ENCODE results near the gene CST9.
"Not testable (repeated sequence)": the region's sequence is repeated elsewhere in the genome, so short reads cannot be mapped to it uniquely, and the experiment has no call there.

CST9 gene

GRCh38 chr20:23585808-23586734 is 19.6 kb downstream of the CST9 start:
- DNase-seq: no peak

- no peak for DNase-seq
These were observed 20.3 kb downstream of the CST9 start for GRCh38 chr20:23585449-23585807.

GRCh38 chr20:23584434-23585199 is 21.1 kb downstream of the CST9 start:
- no peak for DNase-seq

GRCh38 chr20:23583526-23583925 is 22.2 kb downstream of the CST9 start:
- DNase-seq: no peak

DNA sequence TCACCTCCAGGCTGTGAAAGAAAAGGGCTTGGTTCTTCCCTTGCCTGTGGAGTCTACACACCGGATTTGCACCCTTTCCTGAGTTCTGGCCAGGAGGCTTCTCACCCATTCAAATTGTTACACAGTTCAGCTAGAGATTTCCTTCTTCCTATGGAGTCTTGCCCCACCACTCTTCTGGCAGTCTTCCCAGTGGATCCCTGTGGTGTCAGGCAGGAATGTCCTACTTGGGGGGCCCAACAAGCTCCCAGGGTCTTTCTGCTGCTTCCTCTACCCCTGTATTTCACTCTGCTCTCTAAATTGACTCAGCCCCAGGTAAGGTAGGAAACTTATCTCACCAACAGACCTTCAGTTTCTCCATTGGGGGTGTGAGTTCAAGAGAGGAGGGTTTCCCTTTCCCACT is 23.4 kb downstream of the CST9 start:
- DNase-seq: no peak

GRCh38 chr20:23581833-23582232 is 23.9 kb downstream of the CST9 start:
- not testable (repeated sequence) for DNase-seq

GRCh38 chr20:23574977-23575376 is 30.7 kb downstream of the CST9 start:
- no peak for DNase-seq

- DNase-seq: no peak
These were observed 35.4 kb downstream of the CST9 start for GRCh38 chr20:23570178-23570760.

DNA sequence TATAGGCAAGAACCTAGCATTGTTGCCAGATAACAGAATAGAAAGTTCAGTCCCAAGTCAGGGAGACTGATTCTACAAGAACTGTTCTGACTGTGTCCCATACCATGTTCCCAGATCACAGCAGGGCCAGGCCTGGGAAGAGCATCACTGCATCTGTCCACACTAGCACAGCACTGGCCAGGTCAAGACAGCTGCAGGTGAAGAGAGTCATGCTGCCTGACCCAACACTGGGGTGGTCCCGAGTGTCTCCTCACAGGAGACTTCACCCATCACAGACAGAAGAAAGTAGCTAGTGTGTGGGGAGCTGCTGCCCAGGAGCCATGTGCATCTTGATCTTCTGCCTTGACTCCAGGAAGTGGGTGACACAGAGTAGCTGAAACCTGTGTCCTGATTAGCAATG is 36.1 kb downstream of the CST9 start:
- DNase-seq: no peak

DNA sequence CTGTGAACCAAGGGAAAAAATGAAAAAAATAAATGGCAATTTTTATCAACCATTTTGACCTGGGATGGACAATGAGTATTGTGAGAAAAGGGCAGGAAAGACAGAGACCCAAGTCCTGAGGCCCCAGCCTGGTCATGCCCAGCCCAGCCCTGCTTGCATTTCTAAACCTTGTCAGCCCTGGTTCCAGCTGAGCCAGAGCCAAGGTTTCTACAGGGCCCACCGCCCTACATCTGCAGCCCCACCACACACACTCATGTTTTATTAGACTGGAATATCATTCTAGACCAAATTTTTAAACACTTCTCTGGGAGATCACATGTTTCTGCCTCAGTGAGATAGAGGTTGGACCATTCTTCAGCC is 36.8 kb downstream of the CST9 start:
- no peak for DNase-seq

DNA sequence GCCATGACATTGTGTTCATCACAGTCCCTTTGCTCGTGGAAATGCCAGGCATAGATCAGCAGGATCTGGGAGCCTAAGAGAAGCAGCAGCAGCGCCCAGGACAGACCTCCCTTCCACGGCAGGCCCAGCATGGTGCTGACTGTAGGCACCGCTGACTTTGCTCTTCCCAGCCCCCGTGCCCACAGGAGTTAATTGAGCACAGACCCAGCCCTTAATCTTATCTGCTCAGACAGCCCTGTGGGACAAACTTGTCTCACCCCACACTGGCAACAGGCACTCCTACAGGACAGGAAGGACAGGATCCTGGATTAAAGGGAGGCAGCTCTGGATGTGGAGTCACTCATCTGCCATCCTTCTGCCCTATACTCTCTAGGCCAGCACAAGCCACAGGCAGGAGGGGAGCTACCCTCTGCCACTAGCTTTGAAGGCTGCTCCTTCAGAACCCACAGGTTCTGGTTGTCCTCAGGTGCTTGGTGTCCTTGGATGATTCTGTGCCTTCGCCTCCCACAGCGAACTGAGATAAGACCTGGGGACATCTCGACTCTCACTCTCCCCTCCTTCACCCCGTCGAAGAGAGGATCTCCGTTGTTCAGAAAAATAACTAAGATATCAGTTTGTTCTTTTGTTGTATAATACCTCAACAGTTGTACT is 37.3 kb downstream of the CST9 start, which contains the start of gene CST9L:
Gene CST9L, minus strand, starts transcription at position 165 of the 651 bp plus-strand sequence. Its CDS starts 34 bp downstream, at position 131.
- no peak for DNase-seq

DNA sequence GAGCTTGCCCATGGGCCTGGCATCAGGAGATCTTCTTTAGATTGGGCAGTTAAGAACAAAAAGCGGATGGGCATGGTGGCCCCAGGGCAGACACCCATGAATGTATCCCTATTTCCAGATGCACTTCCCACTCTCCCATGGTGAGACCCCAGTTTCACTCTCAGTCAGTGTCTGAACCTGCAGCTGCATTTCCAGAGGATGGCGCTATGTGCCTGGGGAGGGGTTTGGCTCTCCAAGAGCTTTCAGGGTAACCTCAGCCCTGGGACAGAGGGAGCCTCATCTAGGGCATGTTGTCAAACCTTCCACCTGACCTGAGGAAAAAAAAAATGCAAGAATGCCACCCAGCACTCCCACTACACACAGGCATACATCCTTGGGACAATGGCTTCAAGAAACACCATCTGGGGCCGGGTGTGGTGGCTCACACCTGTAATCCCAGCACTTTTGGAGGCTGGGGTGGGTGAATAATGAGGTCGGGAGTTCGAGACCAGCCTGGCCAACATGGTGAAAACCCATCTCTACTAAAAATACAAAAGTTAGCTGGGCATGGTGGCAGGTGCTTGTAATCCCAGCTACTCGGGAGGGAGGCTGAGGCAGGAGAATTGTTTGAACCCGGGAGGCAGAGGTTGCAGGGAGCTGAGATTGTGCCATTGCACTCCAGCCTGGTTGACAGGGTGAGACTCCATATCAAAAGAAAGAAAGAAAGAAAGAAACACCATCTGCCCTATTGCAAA is 39.4 kb downstream of the CST9 start:
- DNase-seq: no peak

- no peak for DNase-seq
These were observed 40.1 kb downstream of the CST9 start for GRCh38 chr20:23565503-23566045.

DNA sequence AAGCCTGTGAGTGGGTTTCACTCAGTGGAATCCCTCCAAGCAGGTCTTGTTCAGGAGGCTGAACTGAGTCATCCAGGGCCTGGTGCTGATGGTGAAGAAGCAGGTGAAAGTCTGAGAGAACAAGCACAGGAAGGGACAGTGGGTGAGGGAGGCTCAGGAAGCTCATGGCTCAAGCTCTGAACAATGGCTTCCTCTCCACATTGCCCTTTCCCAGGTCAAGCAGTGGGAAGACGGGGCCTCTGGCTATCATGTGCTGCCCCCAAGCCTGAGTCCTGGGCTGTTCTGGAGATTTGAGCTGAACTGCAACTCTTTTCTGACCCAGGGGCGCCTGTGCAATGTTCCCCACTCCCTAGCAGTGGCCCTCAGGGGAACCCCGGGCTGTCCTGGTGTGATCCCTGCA is 40.8 kb downstream of the CST9 start:
- no peak for DNase-seq

DNA sequence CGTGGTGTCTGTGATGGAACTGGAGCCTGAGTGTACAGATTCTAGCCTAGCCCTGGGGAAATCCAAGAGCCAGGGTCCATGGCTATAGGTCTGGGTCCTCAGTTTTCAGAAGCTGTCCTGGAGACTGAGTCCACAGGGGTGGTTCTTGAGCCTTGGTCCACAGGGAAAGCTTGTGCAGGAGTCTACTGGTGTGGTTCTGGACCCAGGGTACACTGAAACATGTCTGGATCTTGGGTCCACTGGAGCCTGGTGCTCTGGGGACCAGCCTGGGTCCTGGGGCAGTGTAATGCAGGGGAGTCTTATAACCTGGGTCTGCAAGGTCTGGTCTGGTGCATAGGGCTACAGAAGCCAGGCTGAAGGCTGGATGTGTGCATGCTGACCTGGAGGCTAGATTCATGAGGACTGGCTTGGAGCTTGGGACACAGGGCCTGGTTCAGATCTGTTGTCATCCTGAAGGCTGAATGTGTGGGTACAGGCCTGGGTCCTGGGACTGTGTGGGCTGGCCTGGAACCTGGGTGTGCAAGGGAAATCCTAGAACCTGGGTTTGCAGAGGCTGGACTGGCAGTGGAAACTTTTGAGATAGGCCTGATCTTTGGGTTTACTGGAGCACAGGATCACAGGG is 42.9 kb downstream of the CST9 start:
- DNase-seq: no peak

- no peak for DNase-seq
These were observed 51.3 kb downstream of the CST9 start for GRCh38 chr20:23554401-23554800.
